ENCODE data around the gene CSK.
"Not testable (repeated sequence)": the region's sequence is repeated elsewhere in the genome, so short reads cannot be mapped to it uniquely, and the experiment has no call there.

- not testable (repeated sequence) for TF ChIP-seq CTCF (IDR thresholded peaks at IDR 0.05); CEBPB (IDR thresholded peaks at IDR 0.05); FOSL2 (IDR thresholded peaks at IDR 0.05); FOSL2 (CRISPR knock-in tag; IDR thresholded peaks at IDR 0.05); POLR2A (IDR thresholded peaks at IDR 0.05; ENCODE audit: low read length); EP300 (IDR thresholded peaks at IDR 0.05); CHD2 (IDR thresholded peaks at IDR 0.05; ENCODE audit: low read length, partially characterized antibody); RFX5 (IDR thresholded peaks at IDR 0.05); CHD4 (IDR thresholded peaks at IDR 0.05; ENCODE audit: borderline replicate concordance); JUN (IDR thresholded peaks at IDR 0.05); HMGXB4 (CRISPR knock-in tag; IDR thresholded peaks at IDR 0.05; ENCODE audit: borderline replicate concordance); SREBF2 (IDR thresholded peaks at IDR 0.05)
Observed at GRCh38 chr15:74786081-74786480, 4.2 kb downstream of the CSK start.
